ENCODE measurements around the gene EPSTI1. TPM values are rescaled to one million over a fixed set of nuclear protein-coding genes. Genes with fewer than 3 reads are reported as not detected.
"Not testable (repeated sequence)": the region's sequence is repeated elsewhere in the genome, so short reads cannot be mapped to it uniquely, and the experiment has no call there.

Gene EPSTI1
- total RNA-seq = 2.5 and 5.6 TPM in 2 replicates

GRCh38 chr13:42991898-42992763 is at the start of gene EPSTI1:
TSS of gene EPSTI1 (minus strand) at chr13:42992241. CDS start at chr13:42992165, 76 bp downstream.
- no peak for TF ChIP-seq CTCF (IDR thresholded peaks at IDR 0.05; ENCODE audit: insufficient read depth, low read length, poor library complexity, severe bottlenecking)
- no peak for DNase-seq (ENCODE audit: low read depth)
- Histone ChIP-seq H3K36me3 (ENCODE audit: control insufficient read depth, insufficient read depth, low read length) (no peaks in the 10 kb centered on the region), H3K27me3 (ENCODE audit: control insufficient read depth, insufficient read depth, low read length) (no peaks in the 10 kb centered on the region), H3K4me3 (ENCODE audit: low read depth, low read length) (peak within 1 kb of the TSS; percentile 57)

GRCh38 chr13:43041369-43041921 is 49.4 kb upstream of the EPSTI1 start:
- TF ChIP-seq CTCF (IDR thresholded peaks at IDR 0.05; ENCODE audit: insufficient read depth, low read length, poor library complexity, severe bottlenecking) = no peak
- Histone ChIP-seq H3K27me3 (ENCODE audit: control insufficient read depth, insufficient read depth, low read length) (no peaks in the 10 kb centered on the region), H3K36me3 (ENCODE audit: control insufficient read depth, insufficient read depth, low read length) (no peaks in the 10 kb centered on the region), H3K4me3 (ENCODE audit: low read depth, low read length) (no peak overlapping the region)
- no peak for DNase-seq (ENCODE audit: low read depth)

GRCh38 chr13:43040581-43041368 is 48.7 kb upstream of the EPSTI1 start:
- not testable (repeated sequence) for H3K4me3 ChIP-seq (ENCODE audit: low read depth, low read length); H3K36me3 ChIP-seq (ENCODE audit: control insufficient read depth, insufficient read depth, low read length); H3K27me3 ChIP-seq (ENCODE audit: control insufficient read depth, insufficient read depth, low read length); DNase-seq (ENCODE audit: low read depth)

GRCh38 chr13:43039966-43040365 is 47.9 kb upstream of the EPSTI1 start:
- Histone ChIP-seq H3K36me3 (ENCODE audit: control insufficient read depth, insufficient read depth, low read length) (no peaks in the 10 kb centered on the region), H3K4me3 (ENCODE audit: low read depth, low read length) (no peak overlapping the region), H3K27me3 (ENCODE audit: control insufficient read depth, insufficient read depth, low read length) (no peaks in the 10 kb centered on the region)
- DNase-seq (ENCODE audit: low read depth) = no peak
- TF ChIP-seq CTCF (IDR thresholded peaks at IDR 0.05; ENCODE audit: insufficient read depth, low read length, poor library complexity, severe bottlenecking) = no peak

GRCh38 chr13:43036351-43037250 is 44.6 kb upstream of the EPSTI1 start:
- no peak overlapping the region for H3K4me3 ChIP-seq (ENCODE audit: low read depth, low read length)
- TF ChIP-seq CTCF (IDR thresholded peaks at IDR 0.05; ENCODE audit: insufficient read depth, low read length, poor library complexity, severe bottlenecking) = no peak
- no peak for DNase-seq (ENCODE audit: low read depth)

More at GRCh38 chr13:43036351-43037250, 44.6 kb upstream of the EPSTI1 start:
- no peaks in the 10 kb centered on the region for H3K27me3 ChIP-seq (ENCODE audit: control insufficient read depth, insufficient read depth, low read length)
- H3K36me3 ChIP-seq (ENCODE audit: control insufficient read depth, insufficient read depth, low read length) = peaks cover 1% of the 10 kb centered on the region

Measured in kidney epithelial cell (primary cell).